WTC11 (cell line): Measurements from ENCODE around the gene RHOB. TPM values are rescaled to one million over a fixed set of nuclear protein-coding genes. Genes with fewer than 3 reads are reported as not detected.

ENCODE experiments used
- ATAC-seq: fragments of 200-7000 bp; cut with Tn5 transposase; 2 replicates; pipeline ENCODE4 v1.10.0; 2021; ENCODE audit warnings: mild to moderate bottlenecking, moderate library complexity
- CTCF ChIA-PET: fragments of 300-600 bp; sonication (Branson Sonifier 250); formaldehyde crosslinking; loops from one replicate; lab custom pipeline; 2021; ENCODE audit warnings: antibody characterized with exemption; lab: Charles Lee
- POLR2A ChIA-PET: fragments of 350-600 bp; sonication (Branson Sonifier 250); formaldehyde crosslinking; loops from one replicate; lab custom pipeline; 2021; ENCODE audit warnings: antibody characterized with exemption; lab: Charles Lee
- DNase-seq: peaks from one replicate; pipeline ENCODE4 v3.0.0; 2021; ENCODE audit warnings: low spot score
- H3K27ac Mint-ChIP-seq: 2 replicates; pipeline ENCODE4 v1.8.0; 2021; ENCODE audit warnings: mixed read lengths
- H3K27me3 Mint-ChIP-seq: 2 replicates; pipeline ENCODE4 v1.8.0; 2021; ENCODE audit warnings: low read depth, mild to moderate bottlenecking, moderate library complexity, mixed read lengths
- H3K36me3 Mint-ChIP-seq: 2 replicates; pipeline ENCODE4 v1.8.0; 2021; ENCODE audit warnings: mixed read lengths
- H3K4me1 Mint-ChIP-seq: 2 replicates; pipeline ENCODE4 v1.8.0; 2022; ENCODE audit warnings: mixed read lengths
- H3K4me3 Mint-ChIP-seq: 2 replicates; pipeline ENCODE4 v1.8.0; 2021; ENCODE audit warnings: mild to moderate bottlenecking, moderate library complexity, mixed read lengths
- H3K9me3 Mint-ChIP-seq: 2 replicates; pipeline ENCODE4 v1.8.0; 2021; ENCODE audit warnings: mixed read lengths
- E2F4 ChIP-seq: sonication (generic); formaldehyde crosslinking; IDR thresholded peaks from 2 replicates; pipeline ENCODE4 v1.8.1; 2022; ENCODE audit warnings: low read depth, mild to moderate bottlenecking, moderate library complexity, missing genetic modification reagents, borderline replicate concordance
- ERG ChIP-seq: fragments of 250-450 bp; sonication (Bioruptor Pico); IDR thresholded peaks from 2 replicates; pipeline ENCODE4 v1.8.0; 2021; ENCODE audit warnings: mild to moderate bottlenecking
- FOXP1 ChIP-seq: sonication (generic); formaldehyde crosslinking; IDR thresholded peaks from 2 replicates; pipeline ENCODE4 v1.8.0; 2022; ENCODE audit warnings: missing genetic modification reagents, mild to moderate bottlenecking, moderate library complexity, borderline replicate concordance
- HMGA2 ChIP-seq: fragments of 250-450 bp; sonication (Bioruptor Pico); IDR thresholded peaks from 2 replicates; pipeline ENCODE4 v1.4.0; 2021; ENCODE audit warnings: mild to moderate bottlenecking, moderate library complexity
- IRF2 ChIP-seq: sonication (generic); formaldehyde crosslinking; IDR thresholded peaks from 2 replicates; pipeline ENCODE4 v1.8.0; 2022; ENCODE audit warnings: low read depth, missing genetic modification reagents, borderline replicate concordance
- PREB ChIP-seq: sonication (generic); formaldehyde crosslinking; IDR thresholded peaks from 2 replicates; pipeline ENCODE4 v1.8.1; 2022; ENCODE audit warnings: mild to moderate bottlenecking, missing genetic modification reagents, moderate library complexity, borderline replicate concordance
- SMAD4 ChIP-seq: sonication (generic); formaldehyde crosslinking; IDR thresholded peaks from 2 replicates; pipeline ENCODE4 v1.8.0; 2022; ENCODE audit warnings: mild to moderate bottlenecking, missing genetic modification reagents
- ZNF281 ChIP-seq: sonication (generic); formaldehyde crosslinking; IDR thresholded peaks from 2 replicates; pipeline ENCODE4 v1.8.0; 2023; ENCODE audit warnings: mild to moderate bottlenecking, missing genetic modification reagents
- ZNF671 ChIP-seq: fragments of 250-450 bp; sonication (Bioruptor Pico); IDR thresholded peaks from 2 replicates; pipeline ENCODE4 v1.8.0; 2021; ENCODE audit warnings: mild to moderate bottlenecking
- total RNA-seq: library from RNA; stranded (reverse); gene quantifications from 3 replicates; pipeline ENCODE4 v1.2.3, GENCODE V29; 2021
- TF ChIP-seq, protein P1 (sequence below): sonication (generic); formaldehyde crosslinking; IDR thresholded peaks from 2 replicates; pipeline ENCODE4 v1.8.0; 2023; ENCODE audit warnings: missing genetic modification reagents, mild to moderate bottlenecking, borderline replicate concordance

Gene RHOB
- total RNA-seq, 1 experiment from 2014 or later: 20.4 TPM

- TF ChIP-seq ZNF281: no peak
- no peak for TF ChIP-seq SMAD4 (CRISPR knock-in tag)
These were observed 37.3 kb downstream of the RHOB start (continued) for GRCh38 chr2:20484034-20484617.

DNA sequence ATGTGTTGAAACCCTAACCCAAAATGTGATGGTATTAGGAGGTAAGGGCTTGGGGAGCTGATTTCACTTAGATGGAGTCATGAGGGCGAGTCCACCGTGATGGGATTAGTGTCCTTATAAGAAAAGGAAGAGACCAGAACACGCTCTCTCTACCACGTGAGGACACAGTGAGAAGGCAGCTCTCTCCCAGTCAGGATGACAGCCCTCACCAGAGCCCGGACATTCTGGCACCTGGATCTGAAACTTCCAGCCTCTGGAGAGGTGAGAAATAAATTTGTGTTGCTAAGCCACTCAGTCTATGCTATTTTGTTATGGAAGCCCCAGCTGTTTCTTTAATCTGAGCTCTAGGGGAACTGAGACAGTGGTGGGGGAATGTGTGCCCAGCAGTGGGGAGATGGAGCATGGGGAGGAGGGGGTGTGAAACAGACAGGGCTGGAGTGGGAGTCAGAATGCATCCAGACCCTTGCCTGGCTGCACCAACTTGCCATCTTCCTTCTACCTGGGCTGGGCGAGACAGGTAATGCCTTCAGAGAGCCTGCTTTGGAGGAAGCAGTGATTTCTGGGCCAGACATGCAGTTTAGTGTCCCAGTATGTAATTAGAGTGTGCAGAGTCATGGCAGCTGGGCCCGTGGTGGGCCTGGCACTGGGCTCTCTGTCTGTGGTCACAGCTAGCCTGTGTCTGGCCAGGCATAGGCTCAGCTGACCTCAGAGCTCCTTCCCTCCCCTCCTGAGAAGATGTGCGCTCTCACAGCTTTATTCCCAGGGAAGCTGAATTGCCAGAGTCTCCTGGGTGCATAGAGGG, 38.1 kb downstream of the RHOB start:
- TF ChIP-seq, protein P1, sequence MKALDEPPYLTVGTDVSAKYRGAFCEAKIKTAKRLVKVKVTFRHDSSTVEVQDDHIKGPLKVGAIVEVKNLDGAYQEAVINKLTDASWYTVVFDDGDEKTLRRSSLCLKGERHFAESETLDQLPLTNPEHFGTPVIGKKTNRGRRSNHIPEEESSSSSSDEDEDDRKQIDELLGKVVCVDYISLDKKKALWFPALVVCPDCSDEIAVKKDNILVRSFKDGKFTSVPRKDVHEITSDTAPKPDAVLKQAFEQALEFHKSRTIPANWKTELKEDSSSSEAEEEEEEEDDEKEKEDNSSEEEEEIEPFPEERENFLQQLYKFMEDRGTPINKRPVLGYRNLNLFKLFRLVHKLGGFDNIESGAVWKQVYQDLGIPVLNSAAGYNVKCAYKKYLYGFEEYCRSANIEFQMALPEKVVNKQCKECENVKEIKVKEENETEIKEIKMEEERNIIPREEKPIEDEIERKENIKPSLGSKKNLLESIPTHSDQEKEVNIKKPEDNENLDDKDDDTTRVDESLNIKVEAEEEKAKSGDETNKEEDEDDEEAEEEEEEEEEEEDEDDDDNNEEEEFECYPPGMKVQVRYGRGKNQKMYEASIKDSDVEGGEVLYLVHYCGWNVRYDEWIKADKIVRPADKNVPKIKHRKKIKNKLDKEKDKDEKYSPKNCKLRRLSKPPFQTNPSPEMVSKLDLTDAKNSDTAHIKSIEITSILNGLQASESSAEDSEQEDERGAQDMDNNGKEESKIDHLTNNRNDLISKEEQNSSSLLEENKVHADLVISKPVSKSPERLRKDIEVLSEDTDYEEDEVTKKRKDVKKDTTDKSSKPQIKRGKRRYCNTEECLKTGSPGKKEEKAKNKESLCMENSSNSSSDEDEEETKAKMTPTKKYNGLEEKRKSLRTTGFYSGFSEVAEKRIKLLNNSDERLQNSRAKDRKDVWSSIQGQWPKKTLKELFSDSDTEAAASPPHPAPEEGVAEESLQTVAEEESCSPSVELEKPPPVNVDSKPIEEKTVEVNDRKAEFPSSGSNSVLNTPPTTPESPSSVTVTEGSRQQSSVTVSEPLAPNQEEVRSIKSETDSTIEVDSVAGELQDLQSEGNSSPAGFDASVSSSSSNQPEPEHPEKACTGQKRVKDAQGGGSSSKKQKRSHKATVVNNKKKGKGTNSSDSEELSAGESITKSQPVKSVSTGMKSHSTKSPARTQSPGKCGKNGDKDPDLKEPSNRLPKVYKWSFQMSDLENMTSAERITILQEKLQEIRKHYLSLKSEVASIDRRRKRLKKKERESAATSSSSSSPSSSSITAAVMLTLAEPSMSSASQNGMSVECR (CRISPR knock-in tag): no peak
- TF ChIP-seq E2F4 (CRISPR knock-in tag) (no peak), IRF2 (no peak), PREB (CRISPR knock-in tag) (no peak), FOXP1 (CRISPR knock-in tag) (no peak), ZNF671 (CRISPR knock-in tag) (no peak), HMGA2 (CRISPR knock-in tag) (no peak), ERG (CRISPR knock-in tag) (no peak)
- ATAC-seq (no peak), DNase-seq (no peak)
- Mint-ChIP-seq H3K4me3 (no peak overlapping the region), H3K4me1 (peaks cover 20% of the 10 kb centered on the region), H3K9me3 (no peaks in the 10 kb centered on the region), H3K27ac (no peak overlapping the region), H3K36me3 (no peaks in the 10 kb centered on the region), H3K27me3 (peaks cover 24% of the 10 kb centered on the region)
- ChIA-PET POLR2A (interaction anchor here (1.3 kb wide), 1 partner anchor 38 kb away, joined by 5 read pairs; the partner anchor contains the start of gene RHOB), CTCF (interaction anchor here (0.8 to 1.5 kb wide), 2 partner anchors 23 to 37 kb away, joined by 3 to 4 read pairs; no protein-coding TSS in a partner anchor)
